K562 (cell line): ENCODE data around the gene OXLD1.

Experiments used
- DMBX1 ChIP-seq: fragments of 250-450 bp; sonication (Bioruptor Pico); IDR thresholded peaks from 2 replicates; pipeline ENCODE4 v1.8.0; 2022; ENCODE audit warnings: inconsistent platforms, mild to moderate bottlenecking, moderate library complexity, borderline replicate concordance
- TF ChIP-seq, protein P1 (sequence below), 2 experiments: fragments of 450-650 bp; IDR thresholded peaks; 2 replicates each; pipeline ENCODE4 v1.6.1; 2016
- TF ChIP-seq, protein P2 (sequence below), 3 experiments: IDR thresholded peaks in 2 of 3; conservative IDR thresholded peaks in 1 of 3; 2 replicates each; pipeline ENCODE4 v1.5.1; 2011 to 2012; ENCODE audit warnings: low read length in 3 of 3, mild to moderate bottlenecking in 3 of 3, control low read depth in 2 of 3, improper control_type of control experiment in 1 of 3, inconsistent platforms in 1 of 3, low read depth in 1 of 3, mixed read lengths in 1 of 3, moderate library complexity in 1 of 3; ENCODE audit not compliant: insufficient read depth in 2 of 3
- TF ChIP-seq, protein P3 (sequence below): fragments of 450-650 bp; conservative IDR thresholded peaks from 2 replicates; pipeline ENCODE4 v1.6.1; 2016; ENCODE audit warnings: missing genetic modification characterization, low read depth, mild to moderate bottlenecking, control low read depth, missing compliant biosample characterization
- TF ChIP-seq, protein P4 (sequence below): sonication (generic); formaldehyde crosslinking; IDR thresholded peaks from 2 replicates; pipeline ENCODE4 v1.9.0; 2022; ENCODE audit warnings: mild to moderate bottlenecking, missing genetic modification reagents

DNA sequence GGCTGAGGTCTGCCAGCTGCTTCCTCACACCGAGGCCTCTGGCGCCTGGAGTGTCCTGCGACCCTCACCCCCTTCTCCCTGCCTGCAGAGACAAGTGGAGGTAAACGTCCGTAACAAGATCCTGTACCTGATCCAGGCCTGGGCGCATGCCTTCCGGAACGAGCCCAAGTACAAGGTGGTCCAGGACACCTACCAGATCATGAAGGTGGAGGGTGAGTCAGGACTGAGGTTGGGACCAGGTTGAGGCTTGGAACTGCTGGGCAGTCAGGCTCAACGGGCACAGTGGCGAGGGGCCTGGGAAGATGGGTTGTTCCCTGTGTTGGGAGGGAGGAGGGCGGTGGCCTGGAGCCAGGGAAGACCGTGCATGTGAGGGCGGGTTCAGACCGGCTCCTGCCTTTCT is 22.2 kb upstream of the OXLD1 start:
- TF ChIP-seq, protein P1, sequence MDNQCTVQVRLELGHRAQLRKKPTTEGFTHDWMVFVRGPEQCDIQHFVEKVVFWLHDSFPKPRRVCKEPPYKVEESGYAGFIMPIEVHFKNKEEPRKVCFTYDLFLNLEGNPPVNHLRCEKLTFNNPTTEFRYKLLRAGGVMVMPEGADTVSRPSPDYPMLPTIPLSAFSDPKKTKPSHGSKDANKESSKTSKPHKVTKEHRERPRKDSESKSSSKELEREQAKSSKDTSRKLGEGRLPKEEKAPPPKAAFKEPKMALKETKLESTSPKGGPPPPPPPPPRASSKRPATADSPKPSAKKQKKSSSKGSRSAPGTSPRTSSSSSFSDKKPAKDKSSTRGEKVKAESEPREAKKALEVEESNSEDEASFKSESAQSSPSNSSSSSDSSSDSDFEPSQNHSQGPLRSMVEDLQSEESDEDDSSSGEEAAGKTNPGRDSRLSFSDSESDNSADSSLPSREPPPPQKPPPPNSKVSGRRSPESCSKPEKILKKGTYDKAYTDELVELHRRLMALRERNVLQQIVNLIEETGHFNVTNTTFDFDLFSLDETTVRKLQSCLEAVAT (IDR thresholded peaks at IDR 0.05), result no peak
- no peak for TF ChIP-seq DMBX1 (CRISPR knock-in tag)
- TF ChIP-seq, protein P2, sequence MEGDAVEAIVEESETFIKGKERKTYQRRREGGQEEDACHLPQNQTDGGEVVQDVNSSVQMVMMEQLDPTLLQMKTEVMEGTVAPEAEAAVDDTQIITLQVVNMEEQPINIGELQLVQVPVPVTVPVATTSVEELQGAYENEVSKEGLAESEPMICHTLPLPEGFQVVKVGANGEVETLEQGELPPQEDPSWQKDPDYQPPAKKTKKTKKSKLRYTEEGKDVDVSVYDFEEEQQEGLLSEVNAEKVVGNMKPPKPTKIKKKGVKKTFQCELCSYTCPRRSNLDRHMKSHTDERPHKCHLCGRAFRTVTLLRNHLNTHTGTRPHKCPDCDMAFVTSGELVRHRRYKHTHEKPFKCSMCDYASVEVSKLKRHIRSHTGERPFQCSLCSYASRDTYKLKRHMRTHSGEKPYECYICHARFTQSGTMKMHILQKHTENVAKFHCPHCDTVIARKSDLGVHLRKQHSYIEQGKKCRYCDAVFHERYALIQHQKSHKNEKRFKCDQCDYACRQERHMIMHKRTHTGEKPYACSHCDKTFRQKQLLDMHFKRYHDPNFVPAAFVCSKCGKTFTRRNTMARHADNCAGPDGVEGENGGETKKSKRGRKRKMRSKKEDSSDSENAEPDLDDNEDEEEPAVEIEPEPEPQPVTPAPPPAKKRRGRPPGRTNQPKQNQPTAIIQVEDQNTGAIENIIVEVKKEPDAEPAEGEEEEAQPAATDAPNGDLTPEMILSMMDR (IDR thresholded peaks at IDR 0.05 in 2 of 3, conservative IDR thresholded peaks at IDR 0.05 in 1 of 3; ENCODE audit: insufficient read depth in 2 of 3, low read depth in 1 of 3, low read length in 3 of 3), result no peak
- TF ChIP-seq, protein P3, sequence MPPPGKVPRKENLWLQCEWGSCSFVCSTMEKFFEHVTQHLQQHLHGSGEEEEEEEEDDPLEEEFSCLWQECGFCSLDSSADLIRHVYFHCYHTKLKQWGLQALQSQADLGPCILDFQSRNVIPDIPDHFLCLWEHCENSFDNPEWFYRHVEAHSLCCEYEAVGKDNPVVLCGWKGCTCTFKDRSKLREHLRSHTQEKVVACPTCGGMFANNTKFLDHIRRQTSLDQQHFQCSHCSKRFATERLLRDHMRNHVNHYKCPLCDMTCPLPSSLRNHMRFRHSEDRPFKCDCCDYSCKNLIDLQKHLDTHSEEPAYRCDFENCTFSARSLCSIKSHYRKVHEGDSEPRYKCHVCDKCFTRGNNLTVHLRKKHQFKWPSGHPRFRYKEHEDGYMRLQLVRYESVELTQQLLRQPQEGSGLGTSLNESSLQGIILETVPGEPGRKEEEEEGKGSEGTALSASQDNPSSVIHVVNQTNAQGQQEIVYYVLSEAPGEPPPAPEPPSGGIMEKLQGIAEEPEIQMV (tag), result no peak
- TF ChIP-seq, protein P4, sequence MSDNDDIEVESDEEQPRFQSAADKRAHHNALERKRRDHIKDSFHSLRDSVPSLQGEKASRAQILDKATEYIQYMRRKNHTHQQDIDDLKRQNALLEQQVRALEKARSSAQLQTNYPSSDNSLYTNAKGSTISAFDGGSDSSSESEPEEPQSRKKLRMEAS (CRISPR knock-in tag), result no peak
